Right lobe of liver (tissue), 6 donors: ENCODE results near the gene ERBIN. TPM values are rescaled to one million over a fixed set of nuclear protein-coding genes. Genes with fewer than 3 reads are reported as not detected.

ENCODE experiments used
- ATAC-seq, 4 donors: fragments of 200-7000 bp; cut with Tn5 transposase; one replicate each; pipeline ENCODE4 v1.9.1; 2020; ENCODE audit warnings: mild to moderate bottlenecking in 4 of 4, moderate library complexity in 4 of 4
- DNase-seq, 3 donors: peaks; one replicate each; pipeline ENCODE4 v3.0.0-alpha.2; 2020
- H3K27ac ChIP-seq, 3 donors: fragments of 200-600 bp; one replicate each; pipeline ENCODE4 v1.8.0; 2022
- H3K27me3 ChIP-seq, 2 donors: fragments of 200-600 bp; one replicate each; pipeline ENCODE4 v1.8.0; 2022
- H3K36me3 ChIP-seq, 4 donors: fragments of 200-600 bp; sonication (generic) in 1 of 4; one replicate each; pipeline versions ENCODE4 v1.5.1 to v1.8.0; 2017 to 2022; ENCODE audit warnings: control low read depth in 1 of 4
- H3K4me1 ChIP-seq, 4 donors: fragments of 200-600 bp; sonication (generic) in 1 of 4; one replicate each; pipeline versions ENCODE4 v1.5.1 to v1.8.0; 2017 to 2022; ENCODE audit warnings: control low read depth in 1 of 4
- H3K4me3 ChIP-seq, 3 donors: fragments of 200-600 bp; one replicate each; pipeline ENCODE4 v1.8.0; 2022
- H3K9me3 ChIP-seq, 4 donors: fragments of 200-600 bp; sonication (generic) in 1 of 4; one replicate each; pipeline versions ENCODE4 v1.5.1 to v1.8.0; 2017 to 2022; ENCODE audit warnings: control low read depth in 1 of 4
- CTCF ChIP-seq, 4 donors: fragments of 200-600 bp in 3 of 4; fragments of 450-650 bp in 1 of 4; IDR thresholded peaks; one replicate each; pipeline versions ENCODE4 v1.5.1 to v1.8.0; 2016 to 2022; ENCODE audit warnings: antibody characterized with exemption in 4 of 4, mild to moderate bottlenecking in 2 of 4
- POLR2A ChIP-seq: fragments of 450-650 bp; IDR thresholded peaks from one replicate; pipeline ENCODE4 v1.6.1; 2017; ENCODE audit warnings: antibody characterized with exemption, mild to moderate bottlenecking
- WGBS: methylation state at CpG from one replicate; pipeline ENCODE4 v1.1.6; 2018; ENCODE audit warnings: low coverage, low lambda C conversion rate; ENCODE audit not compliant: insufficient coverage; ENCODE audit errors: missing lambda C conversion rate; 5-methylcytosine and 5-hydroxymethylcytosine counted together
- intact Hi-C, 2 donors: fragments of 100-400 bp; cut with DNase I; formaldehyde crosslinking; loops; one replicate each; pipeline versions ENCODE4 v1.11.2 to v1.14.1; 2022
- total RNA-seq, 6 experiments: library from RNA; depleted of rRNA in 2 of 6; stranded (reverse); fragments of >200 nt in 2 of 6; fragmentation: NEBNext Ultra II Directional in 3 of 6; extraction: Animal tissue kit (Norgen Biotek cat#: 25700) in 3 of 6; gene quantifications; one replicate each; pipeline versions ENCODE4 v1.1.0 to v1.2.4, GENCODE V29; 2016 to 2023
- donor health status: DM: no; HTN: yes; CAD: no.
- donor health status: DM: no; HTN: no; CAD: no.
- donor health status: DM: no; HTN: no; CAD: no.
- donor health status: DM: no; HTN: yes; CAD: no.
- donor health status: DM: no; HTN: yes; CAD: no.

The ERBIN gene
- total RNA-seq, 6 experiments from 2014 or later = 31.0 to 45.3 (median 32.8) TPM

- no peak overlapping the region for H3K4me3 ChIP-seq
- intact Hi-C loops = no loop called here
- DNase-seq = no peak
- no peak overlapping the region for H3K27ac ChIP-seq
- H3K36me3 ChIP-seq = peaks cover 0 to 4% (median 0%) of the 10 kb centered on the region in 4 donors
- WGBS = 87% methylated on average over 2 of the region's 2 CpGs
- no peaks in the 10 kb centered on the region for H3K27me3 ChIP-seq
- no peaks in the 10 kb centered on the region for H3K4me1 ChIP-seq
- no peak for ATAC-seq
- H3K9me3 ChIP-seq = no peaks in the 10 kb centered on the region
- TF ChIP-seq POLR2A (no peak), CTCF (IDR thresholded peaks at IDR 0.05) (no peak)
Measured at GRCh38 chr5:66066826-66067225, 140.5 kb downstream of the ERBIN start.

GRCh38 chr5:66072031-66072430, 145.7 kb downstream of the ERBIN start:
- intact Hi-C loops = no loop called here
- Histone ChIP-seq H3K36me3 (peaks cover 0 to 4% (median 0%) of the 10 kb centered on the region in 4 donors), H3K9me3 (no peaks in the 10 kb centered on the region), H3K4me3 (no peak overlapping the region), H3K27me3 (no peaks in the 10 kb centered on the region), H3K27ac (no peak overlapping the region), H3K4me1 (no peaks in the 10 kb centered on the region)
- DNase-seq (no peak), ATAC-seq (no peak)
- TF ChIP-seq CTCF (IDR thresholded peaks at IDR 0.05) = no peak
- no peak for TF ChIP-seq POLR2A
- 75% methylated on average over 1 of the region's 1 CpG for WGBS

- no peaks in the 10 kb centered on the region for H3K9me3 ChIP-seq
- intact Hi-C loops = no loop called here
- DNase-seq (no peak), ATAC-seq (no peak)
- H3K36me3 ChIP-seq = peaks cover 0 to 3% (median 0%) of the 10 kb centered on the region in 4 donors
- TF ChIP-seq CTCF (IDR thresholded peaks at IDR 0.05) (no peak), POLR2A (no peak)
- no peaks in the 10 kb centered on the region for H3K27me3 ChIP-seq
- no peak overlapping the region for H3K27ac ChIP-seq
- H3K4me3 ChIP-seq = no peak overlapping the region
- peaks cover 0 to 2% (median 0%) of the 10 kb centered on the region in 4 donors for H3K4me1 ChIP-seq
Measured at GRCh38 chr5:66074901-66075300, 148.5 kb downstream of the ERBIN start.

GRCh38 chr5:66080664-66081063, 154.3 kb downstream of the ERBIN start:
- H3K4me1 ChIP-seq = peaks cover 0 to 8% (median 1%) of the 10 kb centered on the region in 4 donors
- peaks cover 0 to 3% (median 0%) of the 10 kb centered on the region in 4 donors for H3K36me3 ChIP-seq
- ATAC-seq (peak in 3 of 4 donors; percentile 60 to 80 (median 69)), DNase-seq (no peak)
- WGBS = 59% methylated on average over 2 of the region's 2 CpGs
- TF ChIP-seq POLR2A = no peak
- TF ChIP-seq CTCF (IDR thresholded peaks at IDR 0.05) = no peak
- no peaks in the 10 kb centered on the region for H3K9me3 ChIP-seq
- intact Hi-C loops = no loop called here
- H3K27me3 ChIP-seq = no peaks in the 10 kb centered on the region
- no peak overlapping the region for H3K27ac ChIP-seq
- no peak overlapping the region for H3K4me3 ChIP-seq

- DNase-seq = no peak
- Histone ChIP-seq H3K9me3 (no peaks in the 10 kb centered on the region), H3K27ac (no peak overlapping the region), H3K4me3 (no peak overlapping the region), H3K36me3 (no peaks in the 10 kb centered on the region), H3K4me1 (no peaks in the 10 kb centered on the region), H3K27me3 (no peaks in the 10 kb centered on the region)
- no peak for ATAC-seq
- TF ChIP-seq CTCF (IDR thresholded peaks at IDR 0.05) = no peak
- WGBS = 90% methylated on average over 2 of the region's 2 CpGs
- intact Hi-C loops = no loop called here
Measured at GRCh38 chr5:66089384-66089783, 163.0 kb downstream of the ERBIN start.
